GM12878 (cell line): Measurements from ENCODE around the gene AGBL3. TPM values are rescaled to one million over a fixed set of nuclear protein-coding genes. Genes with fewer than 3 reads are reported as not detected.

Source experiments
- ATAC-seq: fragments of 200-7000 bp; cut with Tn5 transposase; 3 replicates; pipeline ENCODE4 v1.9.1; 2020; ENCODE audit warnings: mild to moderate bottlenecking, moderate library complexity
- BruUV-seq: library from RNA; stranded (reverse); fragments of 400-500 nt; replicated peaks from 2 replicates; lab custom pipeline; 2021; lab: Mats Ljungman, UMichigan
- CTCF ChIA-PET: fragments of 300-600 bp; sonication (Branson Sonifier 250); formaldehyde crosslinking; extraction: SDS; loops from one replicate; lab custom pipeline; 2021; ENCODE audit warnings: inconsistent platforms; lab: Yijun Ruan, JAX
- POLR2A ChIA-PET: fragments of 350-600 bp; formaldehyde crosslinking; extraction: SDS; loops from one replicate; lab custom pipeline; 2021; ENCODE audit warnings: inconsistent platforms; lab: Charles Lee
- RAD21 ChIA-PET: fragments of 300-600 bp; sonication (Branson Sonifier 250); formaldehyde crosslinking; loops from one replicate; lab custom pipeline; 2023; ENCODE audit warnings: antibody characterized with exemption; ENCODE audit not compliant: unreplicated experiment; lab: Charles Lee
- SMC1A ChIA-PET: fragments of 300-600 bp; sonication (Branson Sonifier 250); formaldehyde crosslinking; loops from one replicate; lab custom pipeline; 2023; ENCODE audit not compliant: unreplicated experiment, uncharacterized antibody; lab: Charles Lee
- DNase-seq: peaks from one replicate; pipeline ENCODE4 v3.0.0-alpha.2; 2011; ENCODE audit warnings: low read depth, low spot score
- FAIRE-seq: peaks from 3 replicates; lab custom pipeline; 2011; peaks lifted over from hg19 to GRCh38; lab: Jason Lieb, UNC
- H2AFZ ChIP-seq: 2 replicates; pipeline ENCODE4 v1.6.0; 2011; ENCODE audit warnings: low read depth, low read length, control low read depth; ENCODE audit not compliant: control insufficient read depth
- H3K27ac ChIP-seq: 2 replicates; pipeline ENCODE4 v1.5.1; 2011; ENCODE audit warnings: control low read depth; ENCODE audit not compliant: control insufficient read depth, insufficient read depth
- H3K27me3 ChIP-seq, 2 experiments: replicated peaks in 1 of 2; 2 replicates each; pipeline versions ENCODE4 v1.6.0 to v1.6.1; 2011; ENCODE audit warnings: low read length in 1 of 2; ENCODE audit not compliant: control insufficient read depth in 2 of 2, insufficient read depth in 2 of 2
- H3K36me3 ChIP-seq, 2 experiments: 2 replicates each; pipeline ENCODE4 v1.5.1; 2011; ENCODE audit warnings: low read length in 1 of 2; ENCODE audit not compliant: control insufficient read depth in 2 of 2, insufficient read depth in 2 of 2
- H3K4me1 ChIP-seq: 2 replicates; pipeline ENCODE4 v1.6.1; 2011; ENCODE audit warnings: mild to moderate bottlenecking, low read length, moderate library complexity, mixed read lengths; ENCODE audit not compliant: control insufficient read depth, insufficient read depth
- H3K4me2 ChIP-seq: 2 replicates; pipeline ENCODE4 v1.6.0; 2011; ENCODE audit warnings: control low read depth; ENCODE audit not compliant: control insufficient read depth, insufficient read depth
- H3K4me3 ChIP-seq: fragments of 200-600 bp; sonication (generic); 2 replicates; pipeline ENCODE4 v1.5.1; 2016
- H3K79me2 ChIP-seq: 2 replicates; pipeline ENCODE4 v1.6.0; 2011; ENCODE audit warnings: low read length; ENCODE audit not compliant: control insufficient read depth, insufficient read depth
- H3K9ac ChIP-seq: 2 replicates; pipeline ENCODE4 v1.8.0; 2011; ENCODE audit warnings: low read length, control low read depth, mixed read lengths; ENCODE audit not compliant: control insufficient read depth, insufficient read depth
- H3K9me3 ChIP-seq: replicated peaks from 3 replicates; pipeline ENCODE4 v1.5.1; 2011; ENCODE audit warnings: mild to moderate bottlenecking, low read length; ENCODE audit not compliant: control insufficient read depth, insufficient read depth
- H4K20me1 ChIP-seq: 2 replicates; pipeline ENCODE4 v1.6.0; 2011; ENCODE audit not compliant: control insufficient read depth, insufficient read depth
- BMI1 ChIP-seq: fragments of 450-650 bp; IDR thresholded peaks from 2 replicates; pipeline ENCODE4 v1.6.1; 2016; ENCODE audit warnings: mild to moderate bottlenecking, moderate library complexity, borderline replicate concordance
- EED ChIP-seq: sonication (generic); IDR thresholded peaks from 2 replicates; pipeline ENCODE4 v1.6.1; 2016; ENCODE audit warnings: antibody characterized with exemption, low read depth
- FOXK2 ChIP-seq: fragments of 450-650 bp; IDR thresholded peaks from 2 replicates; pipeline ENCODE4 v1.6.1; 2017; ENCODE audit warnings: mild to moderate bottlenecking, moderate library complexity
- FOXM1 ChIP-seq: IDR thresholded peaks from 2 replicates; pipeline ENCODE4 v1.6.1; 2012; ENCODE audit warnings: low read depth, mild to moderate bottlenecking, inconsistent platforms, low read length, moderate library complexity
- NFXL1 ChIP-seq: fragments of 450-650 bp; IDR thresholded peaks from 2 replicates; pipeline ENCODE4 v1.6.1; 2017; ENCODE audit warnings: antibody characterized with exemption, mild to moderate bottlenecking, borderline replicate concordance
- RAD21 ChIP-seq: IDR thresholded peaks from 2 replicates; pipeline ENCODE4 v1.6.1; 2011; ENCODE audit warnings: mild to moderate bottlenecking, low read depth, low read length, moderate library complexity; ENCODE audit not compliant: insufficient read depth
- RUNX3 ChIP-seq: IDR thresholded peaks from 2 replicates; pipeline ENCODE4 v1.6.1; 2012; ENCODE audit warnings: low read length, inconsistent platforms
- SMAD1 ChIP-seq: fragments of 450-650 bp; IDR thresholded peaks from 2 replicates; pipeline ENCODE4 v1.6.1; 2018; ENCODE audit warnings: mild to moderate bottlenecking, low read depth; ENCODE audit not compliant: partially characterized antibody
- SREBF1 ChIP-seq: IDR thresholded peaks from 2 replicates; pipeline ENCODE4 v1.6.1; 2012; ENCODE audit warnings: mild to moderate bottlenecking, low read length
- ZBTB40 ChIP-seq: fragments of 450-650 bp; IDR thresholded peaks from 2 replicates; pipeline ENCODE4 v1.6.1; 2016; ENCODE audit warnings: mild to moderate bottlenecking, moderate library complexity, borderline replicate concordance
- ZNF207 ChIP-seq: fragments of 450-650 bp; IDR thresholded peaks from 2 replicates; pipeline ENCODE4 v1.6.1; 2014; ENCODE audit warnings: antibody characterized with exemption, mild to moderate bottlenecking, borderline replicate concordance
- WGBS: methylation state at CpG from one replicate; pipeline ENCODE4 v1.1.6; 2016; ENCODE audit warnings: low lambda C conversion rate; ENCODE audit not compliant: insufficient replicate concordance, insufficient coverage; ENCODE audit errors: missing lambda C conversion rate; 5-methylcytosine and 5-hydroxymethylcytosine counted together
- in situ Hi-C: fragments of 300-500 bp; cut with MboI; formaldehyde crosslinking; loops from 9 replicates; pipeline ENCODE4 v1.14.3; 2018; ENCODE audit warnings: mixed read lengths
- intact Hi-C: fragments of 100-400 bp; cut with micrococcal nuclease; formaldehyde crosslinking; loops from one replicate; pipeline ENCODE4 v1.14.2; 2022; ENCODE audit not compliant: unreplicated experiment
- polyA plus RNA-seq, 11 experiments: library from polyadenylated mRNA; depleted of rRNA in 4 of 11; unstranded in 6 of 11; stranded (reverse) in 5 of 11; fragments of >200 nt; fragmentation: Nextera tagmentation in 4 of 11; fragmentation: Illumina TruSeq in 1 of 11; extraction: Ambion mirVana in 4 of 11; extraction: Trizol in 1 of 11; gene quantifications; 1 replicate in 1 of 11; 2 replicates in 10 of 11; pipeline versions ENCODE4 v1.2.1 to v1.2.3, GENCODE V29; 2011 to 2016; ENCODE audit warnings: inconsistent platforms in 2 of 11, missing spikeins in 2 of 11, low read depth in 1 of 11
- total RNA-seq, 4 experiments: library from RNA; depleted of rRNA in 3 of 4; stranded (reverse); fragments of >200 nt in 3 of 4; fragmentation: Illumina TruSeq in 1 of 4; extraction: Trizol in 1 of 4; gene quantifications; 2 replicates each; pipeline versions ENCODE4 v1.2.1 to v1.2.3, GENCODE V29; 2013 to 2021
- TF ChIP-seq, protein P1 (sequence below): IDR thresholded peaks from 2 replicates; pipeline ENCODE4 v1.6.1; 2012; ENCODE audit warnings: improper control_type of control experiment, low read depth, low read length; ENCODE audit not compliant: insufficient replicate concordance

AGBL3 gene
- total and polyA plus RNA-seq, 10 of the 15 experiments (the other 5 are each of a cell fraction or from before 2014, with no cell fraction given): 0.82 to 12.4 (median 3.7) TPM

DNA sequence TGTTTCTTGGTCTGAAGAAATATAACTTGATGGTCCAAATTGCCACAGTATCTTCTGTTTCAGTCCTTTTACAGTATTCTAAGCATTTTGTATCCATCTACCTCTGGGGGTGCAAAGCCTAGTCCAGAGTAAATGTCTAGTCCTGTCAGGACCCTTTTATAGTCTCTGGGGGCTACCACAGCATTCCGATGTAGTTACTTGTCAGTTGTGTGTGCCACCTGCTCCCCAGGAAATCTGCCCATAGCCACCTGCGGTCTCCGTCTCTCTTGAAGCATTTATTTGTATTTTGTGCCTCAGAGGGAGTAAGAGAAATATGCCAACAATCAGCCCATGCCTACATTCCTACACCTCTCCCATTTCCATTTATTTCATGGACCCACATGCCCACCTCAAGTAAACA is 12.8 kb downstream of the AGBL3 start (continued):
- TF ChIP-seq SMAD1 (no peak), ZBTB40 (no peak), EED (no peak), FOXM1 (no peak), FOXK2 (no peak)

GRCh38 chr7:135001390-135002165 is 15.3 kb downstream of the AGBL3 start:
- Histone ChIP-seq H3K27ac (no peak overlapping the region), H4K20me1 (no peaks in the 10 kb centered on the region), H3K4me3 (no peak overlapping the region), H3K79me2 (no peaks in the 10 kb centered on the region), H3K9me3 (peaks cover 4% of the 10 kb centered on the region; the same call in 2 of the 3 replicates), H3K4me1 (peaks cover 8% of the 10 kb centered on the region), H3K9ac (no peak overlapping the region), H3K4me2 (no peak overlapping the region), H3K27me3 (no peaks in the 10 kb centered on the region), H3K36me3 (peaks cover 0 to 7% of the 10 kb centered on the region in 2 experiments; a peak in 1 of 4 replicates), H2AFZ (no peak overlapping the region)
- in situ Hi-C loops: no loop called here
- FAIRE-seq (no peak), ATAC-seq (no peak), DNase-seq (no peak)
- no TSS peak for BruUV-seq
- CTCF ChIA-PET: interaction anchor here (0.9 to 1.5 kb wide), 3 partner anchors 15 to 146 kb away, joined by 3 to 7 read pairs (median 4); partner anchors contain the start of genes AGBL3 and TMEM140
- intact Hi-C loops: no loop called here
- 100% methylated on average over 1 of the region's 1 CpG for WGBS
- SMC1A ChIA-PET: interaction anchor here (0.7 to 1.3 kb wide), 9 partner anchors 20 to 367 kb away, joined by 3 to 5 read pairs (median 3); partner anchors contain the start of gene TMEM140
- POLR2A ChIA-PET: interaction anchor here (0.9 kb wide), 1 partner anchor 146 kb away, joined by 3 read pairs; the partner anchor contains the start of gene TMEM140
- RAD21 ChIA-PET: interaction anchor here (0.6 kb wide), 1 partner anchor 147 kb away, joined by 3 read pairs; the partner anchor contains the start of gene TMEM140
- TF ChIP-seq, protein P1, sequence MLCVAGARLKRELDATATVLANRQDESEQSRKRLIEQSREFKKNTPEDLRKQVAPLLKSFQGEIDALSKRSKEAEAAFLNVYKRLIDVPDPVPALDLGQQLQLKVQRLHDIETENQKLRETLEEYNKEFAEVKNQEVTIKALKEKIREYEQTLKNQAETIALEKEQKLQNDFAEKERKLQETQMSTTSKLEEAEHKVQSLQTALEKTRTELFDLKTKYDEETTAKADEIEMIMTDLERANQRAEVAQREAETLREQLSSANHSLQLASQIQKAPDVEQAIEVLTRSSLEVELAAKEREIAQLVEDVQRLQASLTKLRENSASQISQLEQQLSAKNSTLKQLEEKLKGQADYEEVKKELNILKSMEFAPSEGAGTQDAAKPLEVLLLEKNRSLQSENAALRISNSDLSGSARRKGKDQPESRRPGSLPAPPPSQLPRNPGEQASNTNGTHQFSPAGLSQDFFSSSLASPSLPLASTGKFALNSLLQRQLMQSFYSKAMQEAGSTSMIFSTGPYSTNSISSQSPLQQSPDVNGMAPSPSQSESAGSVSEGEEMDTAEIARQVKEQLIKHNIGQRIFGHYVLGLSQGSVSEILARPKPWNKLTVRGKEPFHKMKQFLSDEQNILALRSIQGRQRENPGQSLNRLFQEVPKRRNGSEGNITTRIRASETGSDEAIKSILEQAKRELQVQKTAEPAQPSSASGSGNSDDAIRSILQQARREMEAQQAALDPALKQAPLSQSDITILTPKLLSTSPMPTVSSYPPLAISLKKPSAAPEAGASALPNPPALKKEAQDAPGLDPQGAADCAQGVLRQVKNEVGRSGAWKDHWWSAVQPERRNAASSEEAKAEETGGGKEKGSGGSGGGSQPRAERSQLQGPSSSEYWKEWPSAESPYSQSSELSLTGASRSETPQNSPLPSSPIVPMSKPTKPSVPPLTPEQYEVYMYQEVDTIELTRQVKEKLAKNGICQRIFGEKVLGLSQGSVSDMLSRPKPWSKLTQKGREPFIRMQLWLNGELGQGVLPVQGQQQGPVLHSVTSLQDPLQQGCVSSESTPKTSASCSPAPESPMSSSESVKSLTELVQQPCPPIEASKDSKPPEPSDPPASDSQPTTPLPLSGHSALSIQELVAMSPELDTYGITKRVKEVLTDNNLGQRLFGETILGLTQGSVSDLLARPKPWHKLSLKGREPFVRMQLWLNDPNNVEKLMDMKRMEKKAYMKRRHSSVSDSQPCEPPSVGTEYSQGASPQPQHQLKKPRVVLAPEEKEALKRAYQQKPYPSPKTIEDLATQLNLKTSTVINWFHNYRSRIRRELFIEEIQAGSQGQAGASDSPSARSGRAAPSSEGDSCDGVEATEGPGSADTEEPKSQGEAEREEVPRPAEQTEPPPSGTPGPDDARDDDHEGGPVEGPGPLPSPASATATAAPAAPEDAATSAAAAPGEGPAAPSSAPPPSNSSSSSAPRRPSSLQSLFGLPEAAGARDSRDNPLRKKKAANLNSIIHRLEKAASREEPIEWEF: no peak
- no peak for TF ChIP-seq SREBF1
- no peak for TF ChIP-seq BMI1
- no peak for TF ChIP-seq NFXL1
- TF ChIP-seq ZNF207: no peak
- no peak for TF ChIP-seq RUNX3
- TF ChIP-seq RAD21: no peak
